Measurements from ENCODE around the gene NEK7.

DNA sequence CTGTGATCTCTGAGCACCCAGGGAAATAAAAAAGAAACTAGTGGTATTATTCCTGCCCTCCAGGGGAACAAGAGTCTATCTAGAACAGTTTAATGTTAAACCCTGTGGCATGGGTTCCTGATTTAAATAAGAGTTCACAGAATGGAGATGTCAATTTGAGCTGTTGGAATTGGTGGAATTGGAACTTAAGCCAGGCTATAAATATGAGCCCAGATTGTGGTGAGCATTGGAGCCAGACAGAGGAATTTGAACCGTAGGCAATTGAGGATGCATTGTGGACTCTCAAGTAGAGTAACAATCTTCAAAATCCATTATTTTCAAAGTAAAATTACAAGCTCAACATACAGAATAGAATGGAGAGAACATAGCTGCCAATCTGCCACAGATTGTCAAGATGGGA is 98.2 kb downstream of the NEK7 start:
- TF ChIP-seq, protein P1, sequence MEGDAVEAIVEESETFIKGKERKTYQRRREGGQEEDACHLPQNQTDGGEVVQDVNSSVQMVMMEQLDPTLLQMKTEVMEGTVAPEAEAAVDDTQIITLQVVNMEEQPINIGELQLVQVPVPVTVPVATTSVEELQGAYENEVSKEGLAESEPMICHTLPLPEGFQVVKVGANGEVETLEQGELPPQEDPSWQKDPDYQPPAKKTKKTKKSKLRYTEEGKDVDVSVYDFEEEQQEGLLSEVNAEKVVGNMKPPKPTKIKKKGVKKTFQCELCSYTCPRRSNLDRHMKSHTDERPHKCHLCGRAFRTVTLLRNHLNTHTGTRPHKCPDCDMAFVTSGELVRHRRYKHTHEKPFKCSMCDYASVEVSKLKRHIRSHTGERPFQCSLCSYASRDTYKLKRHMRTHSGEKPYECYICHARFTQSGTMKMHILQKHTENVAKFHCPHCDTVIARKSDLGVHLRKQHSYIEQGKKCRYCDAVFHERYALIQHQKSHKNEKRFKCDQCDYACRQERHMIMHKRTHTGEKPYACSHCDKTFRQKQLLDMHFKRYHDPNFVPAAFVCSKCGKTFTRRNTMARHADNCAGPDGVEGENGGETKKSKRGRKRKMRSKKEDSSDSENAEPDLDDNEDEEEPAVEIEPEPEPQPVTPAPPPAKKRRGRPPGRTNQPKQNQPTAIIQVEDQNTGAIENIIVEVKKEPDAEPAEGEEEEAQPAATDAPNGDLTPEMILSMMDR (IDR thresholded peaks at IDR 0.05), result no peak
- TF ChIP-seq EZH2 (IDR thresholded peaks at IDR 0.05), result no peak
